ENCODE data around the gene UBE2E1. TPM values are rescaled to one million over a fixed set of nuclear protein-coding genes. Genes with fewer than 3 reads are reported as not detected.
"Not testable (repeated sequence)": the region's sequence is repeated elsewhere in the genome, so short reads cannot be mapped to it uniquely, and the experiment has no call there.

The UBE2E1 gene
- polyA plus RNA-seq, 4 donors, result 139 to 160 (median 149) TPM

DNA sequence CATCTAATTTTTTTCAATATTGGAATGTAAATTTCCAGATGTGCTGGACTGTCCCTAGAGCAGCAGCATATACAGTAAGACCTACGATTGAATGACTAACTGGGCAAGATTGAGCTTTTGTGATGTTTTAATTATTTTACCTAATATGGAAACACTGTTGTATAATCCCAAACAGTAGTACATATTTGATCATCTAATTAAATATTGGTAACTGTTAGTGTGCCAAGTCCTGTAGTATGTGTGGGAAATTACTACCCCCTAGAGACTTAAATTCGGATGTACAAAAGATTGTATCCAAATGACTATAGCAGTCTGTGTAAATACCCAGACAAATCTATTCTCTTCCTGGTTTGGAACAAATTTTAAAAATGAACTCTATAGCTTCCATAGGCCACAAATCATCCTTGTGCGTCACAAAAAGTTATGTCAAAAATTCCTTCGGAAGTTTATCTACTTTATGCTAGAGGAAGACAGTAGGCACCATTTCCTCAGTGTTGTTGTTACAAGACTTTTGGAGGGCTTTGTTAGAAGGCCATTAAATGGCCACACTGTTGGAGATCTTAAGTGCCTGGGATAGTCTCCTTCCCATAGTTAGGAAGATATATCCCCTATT, 69.5 kb downstream of the UBE2E1 start:
- DNase-seq (ENCODE audit: low read depth in 4 of 4, low spot score in 2 of 4), result no peak

DNA sequence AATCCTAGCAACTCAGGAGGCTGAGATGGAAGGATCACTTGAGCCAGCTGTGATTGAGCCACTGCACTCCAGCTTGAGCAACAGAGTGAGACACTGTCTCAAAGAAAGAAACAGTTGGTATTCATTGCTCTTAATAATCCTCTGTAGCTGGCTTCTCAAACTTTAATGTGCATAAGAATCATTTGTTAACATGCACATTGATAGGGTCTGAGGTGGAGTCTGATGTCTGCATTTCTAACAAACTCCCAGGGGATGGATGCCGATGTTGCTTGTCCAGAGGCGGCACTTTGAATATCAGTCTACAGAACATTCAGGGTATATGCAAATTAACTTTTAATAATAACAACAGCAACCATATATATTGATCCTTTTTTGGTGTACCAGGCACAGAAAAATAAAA, 71.2 kb downstream of the UBE2E1 start:
- DNase-seq (ENCODE audit: low read depth in 4 of 4, low spot score in 2 of 4), result no peak

DNA sequence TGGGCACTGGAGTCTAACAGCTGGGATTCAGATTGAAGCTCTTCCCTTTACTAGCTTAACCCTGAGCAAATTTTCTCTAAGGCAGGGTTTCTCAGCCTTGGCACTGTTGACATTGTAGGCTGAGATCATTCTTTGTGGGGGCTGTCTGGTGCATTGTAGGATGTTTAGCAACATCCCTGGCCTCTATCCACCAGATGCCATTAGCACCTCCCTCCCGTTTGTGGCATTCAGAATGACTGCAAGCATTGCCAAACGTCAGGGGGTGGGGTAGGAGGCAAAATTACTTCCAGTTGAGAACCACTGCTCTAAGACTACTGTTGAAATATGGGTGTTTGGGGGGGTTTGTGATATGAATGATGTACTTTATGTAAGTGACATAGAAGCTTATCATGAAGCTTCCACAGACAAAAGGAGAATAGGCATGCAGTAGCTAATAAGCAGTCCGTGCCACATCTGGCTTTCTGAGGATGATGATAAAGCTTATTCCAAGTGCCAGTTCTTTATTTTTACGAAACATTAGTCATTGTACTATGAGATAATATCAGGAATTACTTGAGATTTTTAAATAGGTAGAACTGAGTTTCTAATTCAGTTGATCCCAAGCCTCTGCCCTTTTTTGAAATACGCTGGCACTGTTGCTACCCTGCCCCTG, 71.7 kb downstream of the UBE2E1 start:
- DNase-seq (ENCODE audit: low read depth in 4 of 4, low spot score in 2 of 4), result no peak

DNA sequence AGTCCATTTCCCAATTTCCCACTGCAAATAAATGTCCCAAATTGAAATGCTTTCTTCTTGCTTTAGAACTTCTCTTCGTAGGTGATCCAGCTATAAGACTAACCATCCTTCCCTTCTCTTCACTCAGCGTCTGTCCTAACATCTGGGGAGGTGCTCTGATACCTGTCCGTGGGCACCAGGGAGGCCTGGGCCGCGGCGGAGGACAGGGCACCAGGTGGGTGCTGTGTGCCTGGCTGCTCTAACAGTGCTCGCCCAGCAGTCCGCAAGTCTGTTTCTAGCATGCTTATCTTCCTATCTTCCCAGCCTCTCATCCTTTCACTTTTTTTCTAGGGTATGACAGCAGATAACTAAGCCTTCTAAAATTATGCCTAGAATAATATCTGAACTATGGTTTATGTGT, 73.7 kb downstream of the UBE2E1 start:
- DNase-seq (ENCODE audit: low read depth in 4 of 4, low spot score in 2 of 4), result no peak

DNA sequence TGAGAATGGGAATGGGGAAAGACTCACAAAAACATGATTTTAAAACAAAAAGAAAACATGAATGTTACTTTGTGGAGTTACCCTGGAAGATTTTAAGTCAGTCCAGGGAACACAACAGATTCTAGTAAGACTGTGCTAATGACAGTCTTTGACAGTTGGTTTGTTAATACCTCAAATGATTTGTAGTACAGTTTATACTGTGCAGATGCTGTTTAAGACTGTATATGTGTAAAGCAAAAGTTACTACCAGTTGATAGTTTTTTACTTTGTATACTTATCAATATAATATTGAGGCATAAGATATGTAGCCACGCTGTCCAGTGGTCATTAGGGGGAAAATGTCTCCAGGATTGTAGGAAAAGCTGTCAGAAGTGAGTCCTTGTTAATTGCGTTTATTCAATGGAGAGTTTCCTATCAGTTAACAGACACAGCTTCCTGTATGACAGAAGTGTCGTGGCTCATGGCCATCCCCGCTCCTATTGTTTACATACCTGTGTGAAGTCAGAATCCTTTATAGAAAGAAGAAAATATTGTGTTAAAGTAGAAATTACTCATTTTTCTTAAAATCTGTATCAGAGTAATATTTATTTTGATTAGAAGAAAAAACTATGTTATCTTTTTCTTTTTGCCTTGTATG, 75.1 kb downstream of the UBE2E1 start:
- DNase-seq (ENCODE audit: low read depth in 4 of 4, low spot score in 2 of 4), result no peak

DNA sequence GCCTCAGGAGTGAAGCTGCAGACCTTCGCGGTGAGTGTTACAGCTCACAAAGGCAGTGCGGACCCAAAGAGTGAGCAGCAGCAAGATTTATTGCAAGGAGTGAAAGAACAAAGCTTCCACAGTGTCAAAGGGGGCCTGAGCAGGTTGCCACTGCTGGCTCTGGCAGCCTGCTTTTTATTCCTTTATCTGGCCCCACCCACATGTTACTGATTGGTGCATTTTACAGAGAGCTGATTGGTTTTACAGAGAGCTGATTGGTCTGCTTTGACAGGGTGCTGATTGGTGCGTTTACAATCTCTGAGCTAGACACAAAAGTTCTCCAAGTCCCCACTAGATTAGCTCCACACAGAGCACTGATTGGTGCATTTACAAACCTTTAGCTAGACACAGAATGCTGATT, 76.2 kb downstream of the UBE2E1 start:
- DNase-seq (ENCODE audit: low read depth in 4 of 4, low spot score in 2 of 4), result not testable (repeated sequence)

DNA sequence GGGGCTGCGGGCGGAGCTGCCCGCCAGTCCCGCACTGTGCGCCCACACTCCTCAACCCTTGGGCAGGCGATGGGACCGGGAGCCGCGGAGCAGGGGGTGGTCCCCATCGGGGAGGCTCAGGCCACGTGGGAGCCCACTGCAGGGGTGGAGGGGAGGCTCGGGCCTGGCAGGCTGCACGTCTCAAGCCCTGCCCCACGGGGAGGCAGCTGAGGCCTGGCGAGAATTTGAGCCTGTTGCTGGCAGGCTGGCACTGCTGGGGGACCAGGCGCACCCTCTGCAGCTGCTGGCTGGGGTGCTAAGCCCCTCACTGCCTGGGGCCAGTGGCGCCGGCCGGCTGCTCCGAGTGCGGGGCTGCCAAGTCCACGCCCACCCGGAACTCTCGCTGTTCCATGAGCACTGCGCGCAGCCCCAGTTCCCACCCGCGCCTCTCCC, 76.7 kb downstream of the UBE2E1 start:
- no peak for DNase-seq (ENCODE audit: low read depth in 4 of 4, low spot score in 2 of 4)

DNA sequence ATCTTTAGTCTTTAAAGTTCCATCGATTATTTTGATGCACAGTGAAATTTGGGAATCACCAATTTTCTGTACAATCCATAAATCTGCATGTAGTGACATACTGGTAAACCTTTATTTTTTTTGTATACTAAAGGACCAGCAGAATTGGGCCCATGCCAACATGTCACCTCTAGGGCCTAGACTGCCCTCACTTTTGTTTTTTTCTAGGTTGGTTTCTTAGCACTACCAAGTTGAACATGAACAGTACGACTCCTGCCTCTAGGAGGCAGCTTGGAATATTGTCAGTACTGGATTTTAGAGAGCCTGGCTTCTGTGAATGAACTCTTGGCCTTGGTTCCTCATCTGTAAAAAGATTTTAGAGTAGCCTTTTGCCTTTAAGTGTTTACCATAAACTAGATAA, 78.7 kb downstream of the UBE2E1 start:
- no peak for DNase-seq (ENCODE audit: low read depth in 4 of 4, low spot score in 2 of 4)

DNA sequence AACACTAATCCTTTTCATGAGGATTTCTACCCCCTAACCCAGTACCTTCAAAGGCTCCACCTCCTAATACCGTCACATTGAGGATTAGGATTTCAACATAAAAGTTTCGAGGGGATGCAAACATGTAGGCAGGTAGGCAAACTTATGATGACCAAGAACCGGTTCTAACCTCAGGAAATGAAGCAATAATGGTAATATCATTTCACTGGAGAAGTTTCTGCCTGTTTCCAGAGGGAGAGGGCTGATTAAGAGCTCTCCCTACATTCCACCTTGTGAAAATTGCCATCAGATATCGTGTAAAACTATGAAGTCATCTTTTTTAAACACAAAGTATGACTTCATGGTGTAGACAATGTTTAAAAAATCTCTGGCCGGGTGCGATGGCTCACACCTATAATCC, 79.5 kb downstream of the UBE2E1 start:
- no peak for DNase-seq (ENCODE audit: low read depth in 4 of 4, low spot score in 2 of 4)

DNA sequence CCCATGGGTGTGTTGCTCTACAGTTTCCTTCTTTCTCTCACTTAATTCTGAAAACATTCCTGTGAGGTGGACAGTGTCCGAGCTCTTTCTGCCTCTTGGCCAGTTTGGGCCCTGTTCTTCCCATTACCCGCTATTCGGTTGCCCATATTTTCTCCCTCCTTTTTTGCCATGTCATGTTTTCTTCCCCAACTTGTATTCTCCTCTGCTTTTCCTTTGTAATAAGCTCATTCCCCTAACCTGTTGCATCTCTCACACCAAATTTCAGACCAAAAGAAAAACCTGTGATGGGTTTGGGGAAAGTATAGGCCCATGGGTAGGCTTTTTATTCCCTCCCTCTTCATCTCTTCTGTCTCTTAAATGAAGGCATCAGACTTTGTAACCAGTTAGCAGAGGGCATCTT, 80.6 kb downstream of the UBE2E1 start:
- no peak for DNase-seq (ENCODE audit: low read depth in 4 of 4, low spot score in 2 of 4)

DNA sequence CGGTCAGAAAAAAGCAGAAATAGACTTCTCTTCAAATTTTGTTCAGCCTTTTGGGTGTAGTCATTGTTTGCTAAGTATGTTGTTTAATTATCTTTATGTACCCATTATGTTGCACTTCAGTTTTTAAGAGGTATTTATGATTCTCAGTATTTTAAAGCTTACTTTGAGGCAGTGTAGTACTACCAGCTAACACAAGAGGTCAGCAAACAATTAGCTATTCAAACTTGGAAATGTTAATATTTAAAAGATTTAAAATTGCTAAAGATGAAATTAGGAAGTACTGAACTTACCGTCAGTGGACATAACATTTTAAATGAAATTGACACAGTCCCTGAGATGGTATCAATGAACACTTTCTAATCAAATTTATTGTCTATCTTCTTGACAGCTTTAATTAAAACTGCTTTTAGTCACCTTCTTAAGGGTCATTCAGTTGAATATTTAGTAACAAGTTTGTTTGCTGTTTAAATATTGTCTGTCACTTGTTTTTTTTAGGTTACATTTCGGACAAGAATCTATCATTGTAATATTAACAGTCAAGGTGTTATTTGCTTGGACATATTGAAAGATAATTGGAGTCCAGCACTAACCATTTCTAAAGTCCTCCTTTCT, 83.0 kb downstream of the UBE2E1 start:
- no peak for DNase-seq (ENCODE audit: low read depth in 4 of 4, low spot score in 2 of 4)

DNA sequence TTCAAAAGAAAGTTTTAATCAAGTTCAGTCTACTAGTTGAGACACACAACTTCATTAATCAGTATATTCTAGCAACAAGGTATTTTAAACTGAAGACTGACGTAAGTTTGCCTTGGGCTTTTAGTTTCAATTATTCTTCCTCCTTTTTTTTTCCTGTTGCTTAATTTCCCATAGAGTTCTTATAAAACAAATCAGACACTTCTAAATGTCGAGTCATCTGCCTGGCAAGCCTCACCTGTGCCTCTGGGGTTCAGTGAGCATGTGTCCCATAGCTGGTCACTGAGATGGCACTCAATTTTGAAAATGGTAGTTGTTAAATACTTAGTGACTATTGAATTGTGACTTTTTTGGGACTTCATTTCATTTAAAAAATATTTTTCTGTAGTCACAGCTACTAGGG, 83.6 kb downstream of the UBE2E1 start:
- DNase-seq (ENCODE audit: low read depth in 4 of 4, low spot score in 2 of 4), result no peak

DNA sequence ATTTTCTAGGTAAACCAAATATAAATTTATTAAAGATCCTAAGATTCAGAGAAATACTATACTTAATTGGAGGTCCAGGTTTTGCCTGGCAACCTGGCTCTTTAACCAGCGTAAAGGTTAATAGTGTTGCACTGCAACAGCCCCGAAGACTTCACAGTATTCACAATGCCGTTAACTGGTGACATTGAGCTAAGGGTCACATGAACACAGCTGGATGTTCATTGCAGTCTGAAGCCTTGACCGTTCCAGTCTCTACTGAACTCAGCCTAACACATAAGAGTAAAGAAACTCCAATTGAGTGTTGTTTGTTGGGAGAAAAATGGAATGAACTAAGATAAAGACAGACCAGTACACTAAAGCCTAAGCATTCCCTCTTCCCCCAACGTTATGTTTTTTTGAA, 84.2 kb downstream of the UBE2E1 start:
- DNase-seq (ENCODE audit: low read depth in 4 of 4, low spot score in 2 of 4), result no peak

DNA sequence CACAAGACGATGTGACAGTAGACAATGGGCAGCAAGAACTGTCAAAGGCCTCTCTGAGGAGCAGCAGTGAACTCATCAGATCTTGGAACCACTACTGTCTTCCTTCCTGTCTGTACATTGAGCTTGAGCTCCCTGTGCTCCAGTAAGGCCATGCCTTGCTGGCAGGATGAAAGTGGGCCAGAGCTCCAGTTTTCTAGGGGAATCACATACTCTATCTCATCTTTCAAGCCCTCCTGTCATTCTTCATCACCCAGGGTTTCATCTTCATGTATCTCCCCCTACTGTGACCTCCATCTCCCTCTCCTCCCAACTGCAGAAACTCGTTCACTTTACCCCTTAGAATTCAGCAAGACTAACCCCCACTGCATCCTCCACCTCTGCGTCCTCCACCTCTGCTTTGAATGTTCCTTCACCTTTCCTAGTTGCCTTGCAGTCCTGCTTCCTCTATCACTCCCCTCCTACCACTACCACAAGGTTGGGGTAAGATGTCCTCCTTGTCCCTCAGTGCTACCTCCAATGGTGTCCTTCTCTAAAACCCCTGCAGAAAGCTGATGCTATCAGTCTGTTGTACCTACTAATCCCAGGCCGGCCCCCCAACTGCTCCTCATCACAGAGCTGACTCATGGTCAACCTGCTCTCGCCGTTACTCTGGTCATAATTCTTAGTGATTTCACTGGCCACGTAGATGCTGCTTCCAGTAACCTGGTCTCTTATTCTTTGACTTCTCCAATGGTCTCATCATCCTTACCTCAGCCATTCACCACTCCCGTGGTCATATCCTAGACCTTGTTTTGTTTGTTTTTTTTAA, 88.7 kb downstream of the UBE2E1 start:
- DNase-seq (ENCODE audit: low read depth in 4 of 4, low spot score in 2 of 4), result no peak

DNA sequence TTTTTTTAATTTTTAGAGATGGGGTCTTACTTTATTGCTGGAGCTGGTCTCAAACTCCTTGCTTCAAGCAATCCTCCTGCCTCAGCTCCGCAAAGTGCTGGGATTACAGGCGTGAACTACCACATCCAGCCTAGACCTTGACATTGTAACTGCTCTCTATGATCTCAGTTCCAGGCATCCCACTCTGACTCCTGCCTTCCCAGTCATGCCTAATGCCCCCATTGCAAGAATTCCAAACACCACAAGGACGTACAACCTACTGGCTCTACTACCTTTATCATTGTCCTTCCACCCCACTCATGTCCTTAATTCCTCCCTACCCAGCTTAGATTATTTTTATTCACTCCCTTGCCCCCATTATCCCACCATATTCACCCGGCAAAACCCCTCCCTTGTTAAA, 89.4 kb downstream of the UBE2E1 start:
- DNase-seq (ENCODE audit: low read depth in 4 of 4, low spot score in 2 of 4), result no peak

DNA sequence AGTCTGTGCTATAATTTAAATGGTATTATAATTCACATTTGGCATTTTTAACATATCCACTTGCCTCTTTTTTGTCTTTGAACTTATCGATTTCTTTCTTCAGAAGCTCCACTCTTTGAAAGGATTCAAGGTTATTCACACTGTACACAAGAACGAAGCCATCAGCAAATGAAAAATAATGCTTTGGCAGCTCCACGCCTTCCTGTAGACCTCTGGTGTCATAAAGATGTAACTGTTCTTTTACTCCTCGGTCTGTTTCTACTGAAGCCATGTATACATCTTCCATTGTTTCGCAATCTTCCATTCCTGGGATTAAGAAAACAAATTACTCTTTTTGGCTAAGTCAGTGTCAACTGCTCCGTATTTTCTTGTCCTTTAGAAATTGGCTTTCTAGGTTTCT, 95.0 kb downstream of the UBE2E1 start:
- no peak for DNase-seq (ENCODE audit: low read depth in 4 of 4, low spot score in 2 of 4)

DNA sequence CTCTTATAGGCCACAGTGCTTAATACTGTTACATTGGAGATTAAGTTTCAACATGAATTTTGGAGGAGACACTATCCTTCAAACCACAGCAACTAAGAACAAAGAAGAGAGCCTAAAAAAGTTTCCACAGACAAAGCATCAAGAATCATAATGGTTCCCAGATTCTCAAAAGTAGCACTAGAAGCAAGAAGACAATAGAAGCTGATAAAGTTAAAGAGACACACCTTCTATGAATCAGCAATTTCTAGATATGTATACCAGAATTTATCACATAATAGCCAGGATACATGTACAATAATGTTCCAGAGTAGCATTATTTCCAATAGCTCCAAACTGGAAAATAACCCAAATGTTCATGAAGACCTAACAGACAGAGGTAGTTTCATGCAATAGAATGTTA, 98.8 kb downstream of the UBE2E1 start:
- no peak for DNase-seq (ENCODE audit: low read depth in 4 of 4, low spot score in 2 of 4)

DNA sequence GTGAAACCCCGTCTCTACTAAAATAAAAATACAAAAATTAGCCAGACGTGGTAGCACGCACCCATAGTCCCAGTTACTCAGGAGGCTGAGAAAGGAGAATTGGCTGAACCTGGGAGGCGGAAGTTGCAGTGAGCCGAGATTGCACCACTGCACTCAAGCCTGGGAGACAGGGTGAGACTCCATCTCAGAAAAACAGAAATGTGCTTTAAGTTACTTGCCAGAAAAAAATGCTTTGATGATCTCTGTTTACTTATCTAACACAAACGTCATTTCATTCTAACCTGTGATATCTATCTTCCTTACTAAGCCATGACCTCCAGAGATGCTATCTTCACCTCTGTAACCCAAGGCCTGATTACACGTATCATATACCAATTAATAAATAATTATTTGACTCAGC, 103.6 kb downstream of the UBE2E1 start:
- DNase-seq (ENCODE audit: low read depth in 4 of 4, low spot score in 2 of 4), result no peak

DNA sequence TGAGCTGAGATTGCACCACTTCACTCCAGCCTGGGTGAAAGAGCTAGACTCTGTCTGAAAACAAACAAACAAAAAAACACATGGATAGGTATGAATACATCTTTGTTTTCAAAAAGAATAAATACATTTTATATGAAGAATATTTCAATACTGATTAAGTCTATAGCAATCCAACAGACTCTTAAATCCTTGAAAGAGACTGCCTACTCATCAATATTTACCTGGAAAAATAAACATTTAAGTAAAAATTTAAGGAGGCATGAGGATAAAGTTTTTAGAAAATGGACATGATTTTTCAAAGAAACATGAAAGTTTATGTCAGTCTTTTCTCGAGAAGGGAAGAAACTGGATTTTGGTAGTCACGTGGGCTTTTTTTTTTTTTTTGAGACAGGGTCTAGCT, 105.6 kb downstream of the UBE2E1 start:
- DNase-seq (ENCODE audit: low read depth in 4 of 4, low spot score in 2 of 4), result no peak

DNA sequence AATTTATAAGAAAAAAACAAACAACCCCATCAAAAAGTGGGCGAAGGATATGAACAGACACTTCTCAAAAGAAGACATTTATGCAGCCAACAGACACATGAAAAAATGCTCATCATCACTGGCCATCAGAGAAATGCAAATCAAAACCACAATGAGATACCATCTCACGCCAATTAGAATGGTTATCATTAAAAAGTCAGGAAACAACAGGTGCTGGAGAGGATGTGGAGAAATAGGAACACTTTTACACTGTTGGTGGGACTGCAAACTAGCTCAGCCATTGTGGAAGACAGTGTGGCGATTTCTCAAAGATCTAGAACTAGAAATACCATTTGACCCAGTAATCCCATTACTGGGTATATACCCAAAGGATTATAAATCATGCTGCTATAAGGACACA, 106.6 kb downstream of the UBE2E1 start:
- not testable (repeated sequence) for DNase-seq (ENCODE audit: low read depth in 4 of 4, low spot score in 2 of 4)

DNA sequence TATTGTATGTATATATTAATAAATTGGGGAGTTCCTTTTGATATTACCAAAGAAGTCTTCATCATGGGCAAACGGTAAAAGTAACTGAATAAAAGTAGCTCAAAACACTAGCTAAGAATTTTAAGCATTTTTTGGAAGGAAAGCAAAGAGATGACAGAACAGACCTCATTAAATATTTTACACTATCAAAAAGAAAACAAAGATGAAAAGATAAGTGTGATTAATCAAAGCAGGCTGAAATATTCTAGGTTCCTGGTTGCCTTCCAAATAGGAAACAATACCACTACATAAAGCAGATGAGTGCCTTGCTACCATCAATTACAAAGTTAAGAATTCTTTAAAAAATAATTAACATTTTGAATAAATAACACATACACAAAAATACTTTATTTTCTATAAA, 107.4 kb downstream of the UBE2E1 start:
- no peak for DNase-seq (ENCODE audit: low read depth in 4 of 4, low spot score in 2 of 4)

Measured in left renal cortex interstitium (tissue), 4 donors.